CD4-positive, alpha-beta memory T cell (primary cell): Measurements from ENCODE around the gene MIR17HG. TPM values are rescaled to one million over a fixed set of nuclear protein-coding genes. Genes with fewer than 3 reads are reported as not detected.
"Not testable (repeated sequence)": the region's sequence is repeated elsewhere in the genome, so short reads cannot be mapped to it uniquely, and the experiment has no call there.

Experiments
- CTCF ChIA-PET: fragments of 350-600 bp; sonication (Branson Sonifier 250); formaldehyde crosslinking; loops from one replicate; lab custom pipeline; 2021; ENCODE audit warnings: inconsistent platforms; ENCODE audit not compliant: partially characterized antibody; lab: Charles Lee
- POLR2A ChIA-PET: fragments of 350-600 bp; sonication (Branson Sonifier 250); formaldehyde crosslinking; loops from one replicate; lab custom pipeline; 2021; ENCODE audit not compliant: partially characterized antibody; lab: Charles Lee
- DNase-seq, 5 donors: peaks; one replicate each; pipeline versions ENCODE4 v3.0.0 to v3.0.0-alpha.2; 2020 to 2022; ENCODE audit warnings: mixed read lengths in 1 of 5
- H3K27ac ChIP-seq: one replicate; pipeline ENCODE4 v1.7.0; 2013; ENCODE audit warnings: low read depth, low read length
- H3K27me3 ChIP-seq: 2 replicates; pipeline ENCODE4 v1.7.0; 2013; ENCODE audit warnings: mild to moderate bottlenecking, low read length, moderate library complexity; ENCODE audit not compliant: insufficient read depth
- H3K36me3 ChIP-seq: 2 replicates; pipeline ENCODE4 v1.7.0; 2013; ENCODE audit warnings: mild to moderate bottlenecking, low read length, moderate library complexity; ENCODE audit not compliant: insufficient read depth
- H3K4me1 ChIP-seq: 2 replicates; pipeline ENCODE4 v1.7.0; 2013; ENCODE audit warnings: mild to moderate bottlenecking, low read length, moderate library complexity; ENCODE audit not compliant: insufficient read depth
- H3K4me3 ChIP-seq, 2 donors: one replicate each; pipeline ENCODE4 v1.7.0; 2013; ENCODE audit warnings: low read length in 2 of 2, mild to moderate bottlenecking in 1 of 2
- H3K9me3 ChIP-seq, 2 donors: one replicate each; pipeline ENCODE4 v1.7.0; 2013; ENCODE audit warnings: low read length in 2 of 2, control low read depth in 1 of 2; ENCODE audit not compliant: control insufficient read depth in 1 of 2
- H3K27ac Mint-ChIP-seq, 7 donors: one replicate each; pipeline ENCODE4 v1.8.0; 2020 to 2021; ENCODE audit warnings: mixed read lengths in 7 of 7, mild to moderate bottlenecking in 6 of 7, inconsistent platforms in 3 of 7, moderate library complexity in 3 of 7
- H3K27me3 Mint-ChIP-seq, 2 donors: one replicate each; pipeline ENCODE4 v1.8.0; 2020 to 2021; ENCODE audit warnings: mixed read lengths in 2 of 2
- H3K36me3 Mint-ChIP-seq, 2 donors: one replicate each; pipeline ENCODE4 v1.8.0; 2020 to 2021; ENCODE audit warnings: mixed read lengths in 2 of 2, inconsistent platforms in 1 of 2, mild to moderate bottlenecking in 1 of 2
- H3K4me1 Mint-ChIP-seq, 4 donors: one replicate each; pipeline ENCODE4 v1.8.0; 2020 to 2021; ENCODE audit warnings: mixed read lengths in 4 of 4, mild to moderate bottlenecking in 1 of 4
- H3K4me3 Mint-ChIP-seq, 8 donors: one replicate each; pipeline ENCODE4 v1.8.0; 2020 to 2021; ENCODE audit warnings: mixed read lengths in 8 of 8, mild to moderate bottlenecking in 7 of 8, moderate library complexity in 6 of 8, inconsistent platforms in 3 of 8
- H3K9me3 Mint-ChIP-seq, 8 donors: one replicate each; pipeline ENCODE4 v1.8.0; 2020 to 2021; ENCODE audit warnings: mixed read lengths in 8 of 8, mild to moderate bottlenecking in 5 of 8, inconsistent platforms in 3 of 8, moderate library complexity in 1 of 8
- intact Hi-C: fragments of 100-400 bp; cut with micrococcal nuclease; formaldehyde crosslinking; loops from one replicate; pipeline ENCODE4 v1.15.1; 2023
- polyA plus RNA-seq, 2 donors: library from polyadenylated mRNA; unstranded; fragments of 300-500 nt; fragmentation: Illumina TruSeq; gene quantifications; one replicate each; pipeline ENCODE4 v1.2.3, GENCODE V29; 2021
- total RNA-seq, 2 experiments: library from RNA; stranded (reverse); gene quantifications; one replicate each; pipeline ENCODE4 v1.2.3, GENCODE V29; 2021

Gene MIR17HG
- total and polyA plus RNA-seq, 4 experiments from 2014 or later = 0.18 to 13.2 (median 6.7) TPM

- peaks cover 32% of the 10 kb centered on the region for H3K4me1 ChIP-seq
- peak overlapping the region in 1 of 7 donors; percentile 80 for H3K27ac Mint-ChIP-seq
- H3K27ac ChIP-seq = no peak overlapping the region
- no peak overlapping the region for H3K4me3 ChIP-seq
- ChIA-PET POLR2A (no interaction called here), CTCF (interaction anchor here (2.3 kb wide), 1 partner anchor 38 kb away, joined by 6 read pairs; no protein-coding TSS in a partner anchor)
- H3K36me3 ChIP-seq = peaks cover 27% of the 10 kb centered on the region
- intact Hi-C loops = no loop called here
- H3K27me3 Mint-ChIP-seq = peaks cover 0 to 2% of the 10 kb centered on the region in 2 donors
- H3K9me3 ChIP-seq = no peaks in the 10 kb centered on the region
- peaks cover 31 to 70% of the 10 kb centered on the region in 2 donors for H3K36me3 Mint-ChIP-seq
- H3K27me3 ChIP-seq = no peaks in the 10 kb centered on the region
- no peaks in the 10 kb centered on the region for H3K9me3 Mint-ChIP-seq
- peaks cover 17 to 37% (median 20%) of the 10 kb centered on the region in 4 donors for H3K4me1 Mint-ChIP-seq
- no peak overlapping the region for H3K4me3 Mint-ChIP-seq
- DNase-seq = no peak
These were observed 4.5 kb downstream of the MIR17HG start for GRCh38 chr13:91351980-91352379.

GRCh38 chr13:91352891-91353290 lies 5.4 kb downstream of the MIR17HG start:
- H3K9me3 ChIP-seq, H3K4me3 ChIP-seq, H3K4me3 Mint-ChIP-seq, DNase-seq, H3K27me3 ChIP-seq, H3K9me3 Mint-ChIP-seq, H3K27me3 Mint-ChIP-seq, H3K27ac Mint-ChIP-seq, H3K27ac ChIP-seq, POLR2A ChIA-PET, intact Hi-C loops: not testable (repeated sequence)
- peaks cover 31 to 71% of the 10 kb centered on the region in 2 donors for H3K36me3 Mint-ChIP-seq
- Histone ChIP-seq H3K36me3 (peaks cover 27% of the 10 kb centered on the region), H3K4me1 (peaks cover 30% of the 10 kb centered on the region)
- H3K4me1 Mint-ChIP-seq = peaks cover 16 to 33% (median 19%) of the 10 kb centered on the region in 4 donors
- CTCF ChIA-PET = interaction anchor here (0.7 kb wide), 1 partner anchor 46 kb away, joined by 3 read pairs; the partner anchor contains the start of gene GPC5

DNA sequence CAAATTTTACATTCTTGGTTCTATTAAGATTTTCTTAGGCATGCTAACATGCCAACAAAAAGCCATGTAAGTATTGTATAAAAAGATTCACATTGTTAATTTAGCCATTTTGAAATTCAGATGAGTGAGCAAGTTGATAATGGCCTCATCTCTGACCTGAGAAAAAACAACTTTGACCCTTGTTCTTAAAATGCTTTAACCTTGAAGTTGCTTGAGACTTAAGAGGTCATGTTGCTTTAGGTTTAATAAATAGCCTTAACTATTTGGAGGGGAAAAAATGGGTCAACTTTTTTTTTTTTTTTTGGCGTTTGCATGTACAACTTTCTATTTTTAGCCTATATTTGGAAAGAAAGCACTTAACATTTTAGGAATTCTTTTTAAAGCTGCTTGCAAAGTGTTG lies 6.0 kb downstream of the MIR17HG start:
- Mint-ChIP-seq H3K27me3 (no peaks in the 10 kb centered on the region), H3K9me3 (no peaks in the 10 kb centered on the region), H3K4me1 (peaks cover 16 to 33% (median 20%) of the 10 kb centered on the region in 4 donors), H3K36me3 (peaks cover 31 to 71% of the 10 kb centered on the region in 2 donors), H3K4me3 (no peak overlapping the region), H3K27ac (no peak overlapping the region)
- intact Hi-C loops = no loop called here
- no peaks in the 10 kb centered on the region for H3K9me3 ChIP-seq
- DNase-seq = no peak
- CTCF ChIA-PET = no interaction called here
- H3K27ac ChIP-seq = no peak overlapping the region
- H3K27me3 ChIP-seq = no peaks in the 10 kb centered on the region
- POLR2A ChIA-PET = no interaction called here
- peaks cover 30% of the 10 kb centered on the region for H3K4me1 ChIP-seq
- H3K4me3 ChIP-seq = no peak overlapping the region
- peaks cover 27% of the 10 kb centered on the region for H3K36me3 ChIP-seq

DNA sequence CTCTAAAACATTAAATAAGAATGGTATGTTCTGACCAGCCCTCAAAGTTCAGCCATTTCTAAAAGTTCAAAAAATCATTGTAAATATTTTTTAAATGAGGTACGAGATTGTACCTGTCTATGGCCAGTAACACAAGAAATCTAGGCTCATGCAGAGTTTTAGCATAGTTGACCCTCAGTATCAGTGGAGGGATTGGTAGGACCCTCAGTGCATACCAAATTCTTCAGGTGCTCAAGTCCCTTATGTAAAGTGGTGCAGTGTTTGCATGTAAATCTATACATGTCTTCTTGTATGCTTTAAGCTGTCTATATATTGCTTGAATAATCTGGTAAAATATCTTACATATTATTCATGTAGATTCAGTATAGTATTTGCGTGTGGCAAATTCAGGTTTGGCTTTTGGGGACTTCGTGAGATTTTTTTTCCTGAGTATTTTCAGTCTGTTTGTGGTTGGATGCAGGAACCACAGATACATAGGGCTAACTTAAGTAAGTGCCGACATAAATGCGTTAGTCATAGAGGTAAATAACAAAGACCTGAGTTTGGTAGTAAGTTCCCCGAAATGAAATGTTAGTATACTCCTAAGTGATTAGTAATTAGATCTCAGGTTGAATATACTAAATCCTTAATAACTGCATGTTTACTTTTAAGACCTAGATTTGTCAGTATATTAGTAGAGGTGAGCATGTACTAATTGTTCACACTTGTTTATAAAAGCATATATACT lies 7.8 kb downstream of the MIR17HG start:
- peak overlapping the region in 1 of 7 donors; percentile 20 for H3K27ac Mint-ChIP-seq
- no peaks in the 10 kb centered on the region for H3K27me3 ChIP-seq
- peaks cover 22% of the 10 kb centered on the region for H3K36me3 ChIP-seq
- H3K27me3 Mint-ChIP-seq = no peaks in the 10 kb centered on the region
- H3K36me3 Mint-ChIP-seq = peaks cover 31 to 60% of the 10 kb centered on the region in 2 donors
- no peak for DNase-seq
- no peaks in the 10 kb centered on the region for H3K9me3 ChIP-seq
- H3K4me3 Mint-ChIP-seq = no peak overlapping the region
- peaks cover 18% of the 10 kb centered on the region for H3K4me1 ChIP-seq
- no peak overlapping the region for H3K4me3 ChIP-seq
- intact Hi-C loops = no loop called here
- CTCF ChIA-PET = no interaction called here
- no peaks in the 10 kb centered on the region for H3K9me3 Mint-ChIP-seq
- POLR2A ChIA-PET = interaction anchor here (1.6 kb wide), 1 partner anchor 8 kb away, joined by 5 read pairs; the partner anchor contains the start of gene MIR17HG
- H3K4me1 Mint-ChIP-seq = peaks cover 4 to 19% (median 10%) of the 10 kb centered on the region in 4 donors
- H3K27ac ChIP-seq = no peak overlapping the region

GRCh38 chr13:91355826-91356710 lies 8.6 kb downstream of the MIR17HG start:
- DNase-seq = no peak
- POLR2A ChIA-PET = interaction anchor here (1.6 kb wide), 1 partner anchor 9 kb away, joined by 5 read pairs; the partner anchor contains the start of gene MIR17HG

GRCh38 chr13:91356919-91357612 lies 9.6 kb downstream of the MIR17HG start:
- H3K4me1 ChIP-seq = peaks cover under 1% of the 10 kb centered on the region
- no peak overlapping the region for H3K4me3 ChIP-seq
- no peak for DNase-seq
- no peaks in the 10 kb centered on the region for H3K9me3 Mint-ChIP-seq
- no peak overlapping the region for H3K27ac ChIP-seq
- no peaks in the 10 kb centered on the region for H3K27me3 ChIP-seq
- ChIA-PET POLR2A (interaction anchor here (1.6 kb wide), 1 partner anchor 10 kb away, joined by 5 read pairs; the partner anchor contains the start of gene MIR17HG), CTCF (no interaction called here)
- H3K27ac Mint-ChIP-seq = peak overlapping the region in 2 of 7 donors; percentile 8 to 35
- no peak overlapping the region for H3K4me3 Mint-ChIP-seq
- no peaks in the 10 kb centered on the region for H3K27me3 Mint-ChIP-seq
- H3K36me3 Mint-ChIP-seq = peaks cover 19 to 44% of the 10 kb centered on the region in 2 donors
- H3K9me3 ChIP-seq = no peaks in the 10 kb centered on the region
- intact Hi-C loops = no loop called here
- peaks cover 10% of the 10 kb centered on the region for H3K36me3 ChIP-seq
- H3K4me1 Mint-ChIP-seq = peaks cover 0 to 6% (median 3%) of the 10 kb centered on the region in 4 donors

More at GRCh38 chr13:91355826-91356710, 8.6 kb downstream of the MIR17HG start:
- CTCF ChIA-PET = no interaction called here
- H3K27me3 ChIP-seq = no peaks in the 10 kb centered on the region
- peaks cover 10% of the 10 kb centered on the region for H3K4me1 ChIP-seq
- Mint-ChIP-seq H3K27me3 (no peaks in the 10 kb centered on the region), H3K4me3 (no peak overlapping the region), H3K9me3 (no peaks in the 10 kb centered on the region), H3K4me1 (peaks cover 0 to 11% (median 7%) of the 10 kb centered on the region in 4 donors), H3K36me3 (peaks cover 23 to 53% of the 10 kb centered on the region in 2 donors), H3K27ac (peak overlapping the region in 1 of 7 donors; percentile 11)
- H3K36me3 ChIP-seq = peaks cover 14% of the 10 kb centered on the region
- intact Hi-C loops = no loop called here
- no peaks in the 10 kb centered on the region for H3K9me3 ChIP-seq
- H3K4me3 ChIP-seq = no peak overlapping the region
- H3K27ac ChIP-seq = no peak overlapping the region
